ENCODE data around the gene SVIL. TPM values are rescaled to one million over a fixed set of nuclear protein-coding genes. Genes with fewer than 3 reads are reported as not detected.

The SVIL gene, protein sequence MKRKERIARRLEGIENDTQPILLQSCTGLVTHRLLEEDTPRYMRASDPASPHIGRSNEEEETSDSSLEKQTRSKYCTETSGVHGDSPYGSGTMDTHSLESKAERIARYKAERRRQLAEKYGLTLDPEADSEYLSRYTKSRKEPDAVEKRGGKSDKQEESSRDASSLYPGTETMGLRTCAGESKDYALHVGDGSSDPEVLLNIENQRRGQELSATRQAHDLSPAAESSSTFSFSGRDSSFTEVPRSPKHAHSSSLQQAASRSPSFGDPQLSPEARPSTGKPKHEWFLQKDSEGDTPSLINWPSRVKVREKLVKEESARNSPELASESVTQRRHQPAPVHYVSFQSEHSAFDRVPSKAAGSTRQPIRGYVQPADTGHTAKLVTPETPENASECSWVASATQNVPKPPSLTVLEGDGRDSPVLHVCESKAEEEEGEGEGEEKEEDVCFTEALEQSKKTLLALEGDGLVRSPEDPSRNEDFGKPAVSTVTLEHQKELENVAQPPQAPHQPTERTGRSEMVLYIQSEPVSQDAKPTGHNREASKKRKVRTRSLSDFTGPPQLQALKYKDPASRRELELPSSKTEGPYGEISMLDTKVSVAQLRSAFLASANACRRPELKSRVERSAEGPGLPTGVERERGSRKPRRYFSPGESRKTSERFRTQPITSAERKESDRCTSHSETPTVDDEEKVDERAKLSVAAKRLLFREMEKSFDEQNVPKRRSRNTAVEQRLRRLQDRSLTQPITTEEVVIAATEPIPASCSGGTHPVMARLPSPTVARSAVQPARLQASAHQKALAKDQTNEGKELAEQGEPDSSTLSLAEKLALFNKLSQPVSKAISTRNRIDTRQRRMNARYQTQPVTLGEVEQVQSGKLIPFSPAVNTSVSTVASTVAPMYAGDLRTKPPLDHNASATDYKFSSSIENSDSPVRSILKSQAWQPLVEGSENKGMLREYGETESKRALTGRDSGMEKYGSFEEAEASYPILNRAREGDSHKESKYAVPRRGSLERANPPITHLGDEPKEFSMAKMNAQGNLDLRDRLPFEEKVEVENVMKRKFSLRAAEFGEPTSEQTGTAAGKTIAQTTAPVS (N-terminal part only)
- total RNA-seq: 209 TPM

- DNase-seq (ENCODE audit: low spot score): peak; percentile 74
These were observed at the start of gene SVIL for GRCh38 chr10:29634764-29635625. SVIL (minus strand) TSS chr10:29634971; CDS start chr10:29555058, 79,913 bp downstream.

DNA sequence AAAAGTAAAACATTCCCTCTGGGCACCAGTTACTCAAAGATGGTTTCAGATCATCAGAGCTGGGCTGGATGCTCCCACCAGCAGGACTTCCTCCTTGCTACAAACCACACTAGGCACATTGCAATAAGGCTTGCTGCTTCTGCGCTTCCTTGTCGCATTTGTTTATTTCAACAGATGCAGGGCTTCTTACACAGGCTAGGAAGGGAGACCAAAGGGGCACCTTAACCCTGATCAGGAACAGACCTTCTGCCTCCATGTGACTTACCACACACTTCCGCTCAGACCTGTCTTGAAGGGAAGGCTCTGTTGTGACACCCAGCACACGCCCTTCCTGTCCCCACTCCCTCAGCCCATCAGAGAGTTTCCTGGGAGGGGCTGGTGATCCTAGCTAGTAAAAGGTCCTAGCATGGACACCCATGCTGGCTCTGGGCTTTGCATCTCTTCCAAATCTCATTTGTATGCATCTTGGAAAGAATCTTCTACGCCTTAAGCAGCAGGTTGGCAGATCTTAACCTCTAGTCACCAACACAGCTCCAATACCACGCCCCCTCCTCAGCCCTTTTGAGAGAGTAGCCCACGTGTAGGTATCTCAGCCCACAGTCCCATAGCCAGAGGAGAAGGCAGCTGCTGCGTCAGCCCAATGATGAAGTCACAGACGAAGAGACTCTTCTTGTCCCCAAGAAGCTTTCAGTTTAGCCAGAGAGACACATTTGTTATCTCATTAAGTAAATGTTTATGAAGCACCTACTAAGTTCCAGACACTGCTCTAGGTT lies 47.1 kb upstream of the SVIL start:
- DNase-seq (ENCODE audit: low spot score): no peak

DNA sequence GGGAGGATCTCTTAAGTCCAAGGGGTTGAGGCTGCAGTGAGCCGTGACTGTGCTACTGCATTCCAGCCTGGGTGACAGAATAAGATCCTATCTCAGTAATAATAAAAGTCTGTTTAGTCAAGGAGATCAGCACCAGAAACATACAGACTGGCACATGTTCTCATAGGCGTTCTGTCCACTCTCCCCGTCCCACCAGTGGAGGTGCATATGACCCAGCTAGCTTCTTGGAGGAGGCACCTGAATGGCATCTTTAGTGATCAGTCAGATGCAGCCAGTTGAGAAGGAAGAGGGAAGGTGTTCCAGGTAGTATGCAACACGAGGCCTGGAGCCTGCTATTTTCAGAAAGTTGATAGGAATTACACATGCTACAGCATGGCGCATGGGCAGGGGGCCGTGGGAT lies 45.3 kb upstream of the SVIL start:
- DNase-seq (ENCODE audit: low spot score): no peak

- no peak for DNase-seq (ENCODE audit: low spot score)
These were observed 42.0 kb upstream of the SVIL start for GRCh38 chr10:29676732-29677131.

DNA sequence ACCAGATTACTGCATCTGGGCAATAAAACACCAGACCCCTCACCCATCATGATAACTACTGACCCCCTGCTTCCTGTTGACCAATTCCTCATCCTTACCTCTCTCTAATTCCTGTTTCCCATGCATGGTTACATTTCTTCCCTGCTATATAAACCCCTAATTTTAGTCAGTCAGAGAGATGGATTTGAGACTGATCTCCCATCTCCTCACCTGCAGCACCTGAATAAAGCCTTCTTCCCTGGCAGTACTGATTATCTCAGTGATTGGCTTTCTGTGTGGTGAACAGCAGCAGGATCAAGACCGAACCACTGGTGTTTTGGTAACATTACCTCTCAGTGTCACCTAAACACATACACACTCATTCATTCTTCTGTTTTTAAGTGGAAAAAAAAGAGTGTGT lies 41.2 kb upstream of the SVIL start:
- DNase-seq (ENCODE audit: low spot score): no peak

DNA sequence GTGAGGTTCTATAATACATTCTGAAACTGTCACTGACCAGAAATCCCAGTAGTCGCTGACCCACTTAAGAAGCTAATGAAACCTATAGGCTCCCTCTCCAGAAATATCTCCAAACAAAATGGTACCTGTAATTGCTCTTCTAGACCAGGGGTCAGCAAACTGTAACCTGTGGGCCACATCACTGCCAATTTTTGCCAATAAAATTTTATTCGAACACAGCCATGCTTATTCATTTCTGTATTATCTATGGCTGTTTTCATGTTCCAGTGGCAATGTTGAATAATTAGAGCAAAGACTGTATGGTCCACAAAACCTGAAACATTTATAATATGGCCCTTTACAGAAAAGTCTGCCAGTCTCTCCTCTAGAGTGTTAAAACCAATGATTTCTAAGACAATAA lies 37.2 kb upstream of the SVIL start:
- no peak for DNase-seq (ENCODE audit: low spot score)

DNA sequence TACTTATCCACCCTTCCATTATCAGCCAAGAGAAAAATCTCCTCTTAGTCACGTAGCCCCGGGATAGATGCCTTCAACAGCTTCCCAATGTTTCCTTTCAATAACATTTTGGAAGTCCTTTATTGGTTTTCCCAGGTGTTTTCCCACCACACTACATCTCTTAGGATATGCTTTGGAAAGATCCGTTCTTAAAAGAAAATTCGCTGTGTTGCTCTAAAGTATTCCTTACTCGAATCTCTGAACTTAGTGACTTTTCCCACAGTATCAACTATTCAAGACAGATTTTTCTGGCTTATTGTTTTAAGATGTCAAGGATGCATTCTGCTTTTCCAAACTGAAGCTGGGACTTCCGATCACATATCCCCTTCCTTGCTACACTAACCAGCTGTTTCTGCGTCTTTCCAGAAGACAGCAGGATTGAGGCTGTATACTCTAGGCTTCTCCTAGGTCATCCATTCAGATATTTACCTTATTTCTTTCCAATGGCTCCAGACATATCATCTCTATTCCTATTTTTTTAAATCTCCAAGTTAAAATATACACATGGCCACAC lies 36.5 kb upstream of the SVIL start:
- no peak for DNase-seq (ENCODE audit: low spot score)

DNA sequence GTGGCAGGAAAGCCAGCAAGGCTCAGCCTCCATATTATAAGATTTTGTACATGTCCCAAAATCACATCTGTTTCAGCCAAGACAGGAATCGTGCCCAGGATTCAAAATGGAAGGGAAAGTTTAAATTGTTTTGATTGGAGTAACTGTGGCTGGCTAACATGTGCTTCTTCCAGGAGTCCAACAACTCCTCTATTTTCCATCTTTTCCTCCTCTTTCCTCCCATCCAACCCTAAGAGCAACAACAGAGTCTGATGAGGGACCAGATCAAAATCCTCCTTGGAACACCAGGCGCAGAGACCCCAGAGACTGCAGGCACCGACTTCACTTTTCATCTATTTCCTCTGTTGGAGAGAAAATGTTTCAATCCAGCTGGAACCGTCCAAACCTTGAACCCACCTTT lies 36.0 kb upstream of the SVIL start:
- DNase-seq (ENCODE audit: low spot score): no peak

DNA sequence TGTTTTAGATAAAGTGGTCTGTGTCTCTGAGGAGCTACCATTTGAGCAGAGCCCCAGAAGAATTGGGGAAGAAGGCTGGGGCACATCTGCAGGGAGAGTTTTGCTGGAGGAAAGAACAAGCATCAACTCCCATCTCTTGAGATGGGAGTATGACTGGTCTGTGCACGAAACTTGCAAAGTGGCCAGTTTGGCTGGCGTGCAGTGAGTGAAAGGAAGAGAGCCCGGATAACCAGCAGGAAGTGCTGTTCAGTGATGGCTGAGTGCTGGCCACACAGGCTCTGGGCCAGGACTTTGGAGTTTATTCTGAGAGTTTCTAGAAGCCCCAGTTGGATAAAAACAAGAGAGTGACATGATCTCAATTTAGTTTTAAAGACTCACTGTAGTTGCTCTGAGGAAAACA lies 34.4 kb upstream of the SVIL start:
- no peak for DNase-seq (ENCODE audit: low spot score)

- DNase-seq (ENCODE audit: low spot score): no peak
These were observed 33.9 kb upstream of the SVIL start for GRCh38 chr10:29668628-29669027.

GRCh38 chr10:29667191-29667590 lies 32.4 kb upstream of the SVIL start:
- DNase-seq (ENCODE audit: low spot score): no peak

- DNase-seq (ENCODE audit: low spot score): no peak
These were observed 31.4 kb upstream of the SVIL start for GRCh38 chr10:29666201-29666600.

GRCh38 chr10:29663718-29664117 lies 28.9 kb upstream of the SVIL start:
- no peak for DNase-seq (ENCODE audit: low spot score)

DNA sequence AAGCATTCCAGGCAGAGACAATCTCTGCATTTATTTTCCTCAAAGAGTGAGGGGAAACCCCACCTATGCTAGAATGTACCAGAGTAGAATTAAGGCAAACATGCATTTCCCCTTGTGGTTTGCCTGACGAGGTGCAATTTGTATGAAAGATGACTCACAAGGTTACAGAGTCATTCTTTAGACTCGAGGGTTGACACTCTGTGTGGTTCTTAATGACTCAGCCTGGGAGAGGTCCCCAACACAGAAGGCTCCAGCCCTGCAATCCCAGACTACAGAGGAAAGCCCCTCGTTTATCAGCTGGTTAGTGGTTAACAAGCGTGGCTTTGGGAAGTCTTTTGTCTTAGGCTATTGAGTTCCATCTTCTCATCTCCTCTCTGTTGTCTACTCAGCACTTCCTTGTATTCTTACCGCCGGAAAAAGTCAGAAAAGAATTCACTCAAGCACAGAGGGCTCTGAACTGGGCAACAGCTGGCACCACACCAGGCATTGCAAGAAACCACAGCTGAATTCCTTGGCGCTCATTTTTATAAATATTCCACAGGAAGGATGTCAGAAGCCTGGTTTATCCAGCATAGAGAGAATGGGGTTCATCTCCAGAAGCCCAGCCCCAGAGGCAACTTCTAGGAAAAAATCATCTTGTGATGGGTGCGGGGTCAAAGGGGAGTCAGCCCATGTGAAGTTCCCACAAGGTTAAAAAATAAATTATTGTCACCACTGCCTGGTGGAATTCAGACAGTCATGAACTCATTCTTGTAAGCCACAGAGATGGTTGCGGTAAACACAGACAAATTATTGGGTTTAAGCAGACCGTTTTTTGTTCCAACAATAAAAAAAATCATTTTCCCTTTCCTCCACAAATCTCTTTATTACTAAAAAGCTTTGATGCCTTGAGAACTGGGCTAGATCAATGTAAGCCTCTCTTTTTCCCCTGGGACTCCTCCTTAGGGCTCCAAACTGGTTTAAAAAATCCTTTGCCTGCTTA lies 24.5 kb upstream of the SVIL start:
- DNase-seq (ENCODE audit: low spot score): peak; percentile 55

GRCh38 chr10:29657719-29658274 lies 23.0 kb upstream of the SVIL start:
- DNase-seq (ENCODE audit: low spot score): no peak

GRCh38 chr10:29656451-29656992 lies 21.8 kb upstream of the SVIL start:
- no peak for DNase-seq (ENCODE audit: low spot score)

DNA sequence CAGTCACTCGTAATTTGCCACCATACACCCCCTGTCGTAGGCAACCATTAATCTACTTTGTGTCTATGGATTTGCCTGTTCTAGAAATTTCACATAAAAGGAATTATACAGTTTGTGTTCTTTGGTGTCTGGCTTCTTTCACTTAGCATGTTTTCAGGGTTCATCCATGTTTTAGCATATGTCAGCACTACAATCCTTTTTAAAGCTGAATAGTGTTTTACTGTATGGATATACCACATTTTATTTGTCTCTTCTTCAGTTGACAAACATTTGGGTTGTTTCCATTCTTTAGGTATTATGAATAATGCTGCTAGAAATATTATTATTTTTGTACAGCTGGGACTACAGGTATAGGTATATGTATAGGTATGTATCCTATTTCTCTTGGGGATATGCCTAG lies 17.4 kb upstream of the SVIL start:
- no peak for DNase-seq (ENCODE audit: low spot score)

GRCh38 chr10:29651767-29652166 lies 17.0 kb upstream of the SVIL start:
- no peak for DNase-seq (ENCODE audit: low spot score)

GRCh38 chr10:29650552-29650944 lies 15.8 kb upstream of the SVIL start:
- DNase-seq (ENCODE audit: low spot score): no peak
